Stimulated activated CD8-positive, alpha-beta memory T cell treated with anti-CD3 and anti-CD28 coated beads, Interleukin-12 subunit alpha, Interleukin-12 subunit beta, amount 100 ng/mL, for 1 hour (primary cell): ENCODE data around the gene PREPL.

Experiments
- DNase-seq: peaks from one replicate; pipeline ENCODE4 v3.0.0-alpha.2; 2020; ENCODE audit warnings: low read depth

PREPL gene

DNA sequence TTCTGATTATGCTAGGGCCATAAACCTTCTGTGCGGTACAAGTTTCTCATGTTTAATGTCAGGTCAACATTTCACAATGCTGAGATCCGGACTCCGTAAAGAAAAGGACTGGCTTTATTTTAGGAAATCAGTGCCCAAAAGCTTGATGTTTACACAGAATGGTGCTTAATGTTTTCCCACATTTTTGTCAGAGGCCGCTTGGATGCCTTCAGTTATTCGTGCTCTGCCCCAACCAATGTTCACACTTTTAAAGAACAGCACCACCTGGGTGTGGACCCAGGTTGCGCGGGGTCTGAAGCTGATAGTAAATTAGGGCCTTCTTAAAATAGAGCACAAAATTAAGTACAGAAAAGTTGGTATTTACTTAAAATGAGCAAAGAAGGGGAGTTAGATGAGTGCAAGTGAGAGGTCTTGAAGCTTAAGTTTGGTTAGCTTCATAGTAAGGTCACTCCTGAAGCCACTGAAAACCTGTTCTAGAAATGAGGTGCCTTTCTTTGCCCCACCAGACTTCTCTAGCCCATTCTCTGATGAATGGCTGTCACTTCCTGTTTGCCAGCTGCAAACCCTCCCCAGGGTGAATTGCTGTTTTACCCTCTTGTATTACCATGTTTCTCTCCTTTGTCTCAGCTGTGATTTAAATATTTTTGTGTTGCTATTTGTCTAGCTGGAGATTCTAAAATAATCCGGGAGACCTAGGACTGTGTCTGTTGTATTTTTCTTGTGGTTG lies 65.5 kb downstream of the PREPL start:
- no peak for DNase-seq

DNA sequence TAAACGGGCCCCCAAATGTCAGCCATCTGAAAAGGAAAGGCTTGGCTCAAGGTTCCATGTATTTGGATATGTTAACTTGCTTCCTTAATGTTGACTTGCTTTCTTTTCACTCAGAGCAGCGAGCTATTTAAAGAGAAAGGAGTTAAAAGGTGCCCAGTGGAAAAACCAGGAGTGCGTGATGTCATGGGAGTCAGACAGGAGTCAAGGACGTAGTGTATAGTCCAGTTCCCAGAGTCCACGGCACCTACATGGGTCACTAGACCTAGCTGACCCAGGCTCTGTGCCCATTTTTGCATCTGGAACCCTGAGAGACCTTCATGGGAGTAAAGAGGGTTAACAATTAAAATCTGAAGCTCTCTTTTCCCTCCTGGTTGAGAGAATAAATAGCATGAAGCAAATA lies 66.2 kb downstream of the PREPL start:
- no peak for DNase-seq

DNA sequence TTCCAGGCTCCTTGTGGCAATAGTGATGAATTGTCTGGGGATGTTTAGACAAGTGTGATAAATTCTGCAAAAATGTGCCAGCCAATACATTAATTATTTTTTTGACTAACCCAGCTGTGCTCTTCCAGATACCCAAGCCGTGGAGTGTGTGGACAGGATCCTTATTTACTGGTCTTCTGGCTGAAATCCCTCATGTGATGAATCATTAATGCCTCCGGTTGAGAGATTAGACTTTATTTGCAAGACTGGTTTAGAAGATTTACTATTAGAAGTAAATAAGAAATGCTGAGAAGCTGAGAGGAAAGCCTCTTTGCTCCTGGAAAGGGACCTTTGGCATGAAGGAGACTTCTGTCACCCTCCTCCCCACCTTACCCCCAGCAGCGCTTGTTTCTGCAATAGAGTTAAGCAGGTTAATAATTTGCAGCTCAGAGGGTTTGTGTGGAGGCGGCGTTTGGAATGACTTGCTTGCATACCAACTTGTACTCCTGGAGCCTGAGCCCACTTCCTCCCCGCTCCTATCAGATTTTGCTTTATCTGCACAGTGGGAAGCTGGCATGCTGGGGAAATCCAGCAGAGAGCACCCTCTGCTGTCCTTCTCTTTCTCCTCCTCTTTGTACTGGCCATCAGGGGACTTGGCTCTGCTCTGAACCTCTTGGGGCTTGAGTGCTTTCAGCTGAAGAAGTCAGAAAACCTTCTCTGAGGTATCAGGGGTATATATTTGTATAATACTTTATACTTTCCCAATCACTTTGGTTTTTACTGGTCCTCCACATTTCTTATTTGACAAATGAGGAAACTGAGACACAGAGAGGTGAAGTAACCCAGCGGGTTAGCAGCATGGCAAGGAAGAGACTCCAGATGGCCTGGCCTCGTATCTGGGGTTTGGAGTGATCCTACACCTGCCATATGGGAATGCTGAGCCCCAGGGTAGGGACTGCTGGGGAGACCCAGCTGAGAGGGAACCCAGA lies 69.7 kb downstream of the PREPL start:
- DNase-seq: no peak

DNA sequence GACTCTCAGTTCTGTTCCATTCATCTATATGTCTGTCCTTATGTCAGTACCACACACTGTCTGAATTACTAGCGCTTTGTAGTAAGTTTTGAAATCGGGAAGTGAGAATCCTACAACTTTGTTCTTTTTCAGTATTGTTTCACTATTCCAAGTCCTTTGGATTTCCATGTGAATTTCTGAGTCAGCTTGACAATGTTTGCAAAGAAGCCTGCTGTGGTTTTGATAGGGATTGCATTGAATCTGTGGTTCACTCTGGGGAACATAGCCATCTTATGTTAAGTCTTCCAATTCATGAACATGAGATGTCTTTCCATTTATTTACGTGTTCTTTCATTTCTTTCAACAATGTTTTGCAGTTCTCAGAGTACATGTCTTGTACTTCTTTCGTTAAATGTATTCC lies 71.0 kb downstream of the PREPL start:
- DNase-seq: no peak

DNA sequence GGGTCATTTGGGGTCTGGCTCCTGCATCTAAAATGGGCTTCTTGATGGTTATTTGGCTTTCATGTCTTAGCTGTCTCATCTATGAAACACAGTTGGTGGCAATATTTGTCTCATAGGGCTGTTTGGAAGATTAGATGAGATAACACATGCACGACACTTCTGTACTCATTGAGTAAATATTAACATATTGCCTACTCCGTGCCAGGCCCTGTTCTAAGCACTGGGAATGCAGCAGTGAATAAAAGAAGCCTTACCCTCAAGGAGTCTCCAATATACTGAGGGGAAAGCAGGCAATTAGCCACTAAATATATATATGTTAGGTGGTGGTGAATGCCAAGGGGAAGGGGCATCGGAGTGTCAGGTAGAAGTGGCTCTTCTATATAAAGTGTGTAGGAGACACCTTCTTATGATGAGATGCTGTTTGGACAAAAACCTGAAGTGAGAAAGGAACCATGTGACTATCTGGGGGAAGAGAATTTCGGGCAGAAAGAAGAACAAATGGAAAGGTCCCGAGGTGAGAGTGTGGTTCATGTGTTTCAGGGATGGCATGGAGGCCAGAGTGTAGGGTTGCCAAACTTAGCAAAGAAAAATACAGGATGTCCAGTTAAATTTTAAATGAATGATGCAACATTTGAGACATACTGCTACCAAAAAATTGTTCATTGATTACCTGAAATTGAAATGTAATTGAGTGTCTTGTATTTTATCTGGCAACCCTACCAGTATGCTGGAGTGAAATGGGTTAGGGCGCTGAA lies 74.2 kb downstream of the PREPL start:
- no peak for DNase-seq

DNA sequence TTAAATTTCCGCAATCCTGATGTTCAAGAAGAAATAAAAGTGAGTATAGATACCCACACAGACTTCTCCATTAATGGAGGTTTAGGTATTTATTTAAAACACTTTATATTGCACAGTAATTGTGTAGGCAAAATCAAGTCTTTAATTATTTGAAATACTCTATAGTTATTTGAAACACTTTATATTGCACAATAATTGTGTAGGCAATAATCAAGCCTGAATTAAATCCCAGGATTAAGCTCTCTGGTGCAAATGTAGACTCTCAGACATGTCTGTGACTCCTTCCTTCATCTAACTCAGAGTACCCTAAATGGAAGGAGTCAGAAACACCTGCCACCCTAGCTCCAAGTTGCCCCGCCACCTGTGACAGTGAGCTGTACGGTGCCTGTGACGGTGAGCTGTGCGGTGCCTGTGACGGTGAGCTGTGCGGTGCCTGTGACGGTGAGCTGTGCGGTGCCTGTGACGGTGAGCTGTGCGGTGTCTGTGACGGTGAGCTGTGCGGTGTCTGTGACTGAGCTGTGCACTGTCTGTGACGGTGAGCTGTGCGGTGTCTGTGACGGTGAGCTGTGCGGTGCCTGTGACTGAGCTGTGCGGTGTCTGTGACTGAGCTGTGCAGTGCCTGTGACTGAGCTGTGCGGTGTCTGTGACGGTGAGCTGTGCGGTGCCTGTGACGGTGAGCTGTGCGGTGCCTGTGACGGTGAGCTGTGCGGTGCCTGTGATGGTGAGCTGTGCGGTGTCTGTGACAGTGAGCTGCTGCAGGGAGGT lies 75.0 kb downstream of the PREPL start:
- DNase-seq: no peak

DNA sequence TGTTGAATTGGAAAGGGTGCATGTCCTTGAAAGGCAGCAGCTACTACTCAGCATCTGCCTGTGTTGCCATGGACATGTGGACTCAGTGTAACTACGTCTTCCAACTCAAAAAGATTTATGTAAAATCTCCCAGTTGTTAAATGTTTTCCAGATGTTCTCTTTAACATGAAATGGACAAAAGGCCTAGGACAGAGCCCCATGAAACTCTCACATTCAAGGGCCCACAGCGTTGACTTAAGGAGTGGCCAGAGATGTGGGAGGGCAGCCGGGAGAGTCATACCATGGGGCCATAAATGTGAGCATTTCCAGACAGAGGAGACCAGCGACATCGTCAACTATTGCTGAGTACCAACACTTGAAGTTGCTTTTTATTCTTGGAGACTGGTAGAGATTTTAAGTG lies 76.1 kb downstream of the PREPL start:
- no peak for DNase-seq

DNA sequence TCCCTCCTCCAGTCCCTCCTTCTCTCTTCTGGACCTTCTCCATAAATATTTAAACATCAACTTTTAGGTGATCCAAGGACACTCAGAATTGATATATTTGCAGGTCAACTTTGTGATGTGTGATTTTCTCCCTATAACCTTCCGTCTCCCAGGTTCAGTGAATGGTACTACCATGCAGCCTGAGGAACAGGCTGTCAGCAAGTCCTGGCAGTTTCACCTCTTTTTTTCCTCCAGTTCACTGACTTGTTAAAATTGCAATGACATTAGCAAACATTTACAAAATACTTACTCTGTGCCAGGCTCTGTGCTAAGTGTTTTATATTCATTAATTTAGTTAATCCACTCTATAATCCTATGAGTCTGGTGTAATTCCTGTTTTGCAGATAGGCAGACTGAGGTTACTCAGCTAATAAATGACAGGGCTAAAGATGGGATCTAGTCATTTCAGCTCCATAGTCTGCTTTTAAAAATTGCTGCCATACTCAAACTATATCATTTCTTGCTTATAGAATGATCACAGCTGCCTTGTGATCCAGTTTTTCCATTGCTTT lies 78.1 kb downstream of the PREPL start:
- DNase-seq: no peak

DNA sequence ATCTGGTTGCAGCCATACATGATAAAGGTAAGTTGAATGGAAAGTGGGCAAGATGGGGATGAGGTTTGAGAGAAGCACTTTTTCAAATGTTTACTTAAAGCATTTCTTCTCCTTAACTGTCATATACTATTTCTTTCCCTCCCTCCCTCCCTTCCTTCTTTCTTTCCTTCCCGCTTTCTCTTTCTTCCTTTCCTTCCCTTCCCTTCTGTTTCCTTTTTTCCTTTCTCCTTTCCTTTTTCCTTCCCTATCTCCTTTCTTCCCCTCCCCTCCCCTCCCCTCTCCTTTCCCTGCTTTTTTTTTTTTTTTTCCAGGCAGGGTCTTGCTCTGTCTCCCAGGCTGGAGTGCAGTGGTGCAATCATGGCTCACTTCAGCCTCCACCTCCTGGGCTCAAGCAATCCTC lies 80.4 kb downstream of the PREPL start:
- DNase-seq: no peak

DNA sequence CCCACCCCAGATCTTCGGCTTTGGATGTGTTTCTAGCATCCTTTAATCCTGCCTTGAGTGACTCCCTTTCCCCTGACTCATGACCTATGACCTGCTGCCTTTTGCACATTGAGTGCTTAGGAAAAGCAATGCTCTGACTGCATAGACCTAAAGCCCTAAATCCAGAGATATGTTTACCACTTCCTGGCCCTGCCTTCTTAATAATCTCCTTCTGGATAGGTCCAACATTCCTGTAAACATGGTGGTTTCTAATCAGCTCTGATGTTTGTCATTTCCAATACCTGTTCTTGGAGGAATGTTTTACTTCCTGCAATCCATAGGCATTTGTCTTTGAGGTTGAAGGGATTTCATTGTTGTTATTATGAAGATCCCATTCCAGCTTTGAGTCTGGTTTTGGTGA lies 83.8 kb downstream of the PREPL start:
- DNase-seq: no peak

DNA sequence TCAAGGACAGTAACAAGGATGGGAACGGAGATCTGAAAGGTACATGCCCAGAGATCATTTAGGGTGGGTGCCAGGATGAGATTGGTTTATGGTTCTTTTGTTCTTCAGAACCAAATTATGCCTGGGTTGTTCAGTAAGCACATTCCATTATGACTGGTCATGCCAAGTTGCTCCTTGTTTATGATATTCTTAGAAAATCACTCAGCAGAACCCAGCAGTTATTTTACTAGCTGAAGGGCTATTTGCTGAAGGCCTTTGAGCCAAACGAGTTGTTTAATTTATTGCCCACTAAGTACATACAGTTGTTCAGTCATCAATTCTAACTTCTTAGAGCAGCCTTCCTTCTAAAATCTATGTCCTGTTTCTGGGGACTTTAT lies 85.4 kb downstream of the PREPL start:
- no peak for DNase-seq

DNA sequence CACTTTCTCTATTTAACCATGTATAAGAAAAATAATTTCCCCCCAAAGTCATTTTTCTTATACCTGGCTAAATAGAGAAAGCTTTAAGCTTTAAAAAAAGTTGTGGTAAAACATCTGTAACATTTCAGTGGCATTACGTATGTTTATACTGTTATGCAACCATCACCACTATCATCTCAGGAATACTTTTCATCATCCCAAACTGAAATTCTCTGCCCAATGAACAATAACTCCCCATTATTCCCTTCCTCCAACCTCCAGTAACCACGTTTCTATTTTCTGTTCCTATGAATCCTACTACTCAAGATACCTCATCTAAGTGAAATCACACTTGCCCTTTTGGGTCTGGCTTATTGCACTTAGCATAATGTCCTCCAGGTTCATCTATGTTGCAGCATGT lies 87.7 kb downstream of the PREPL start:
- DNase-seq: no peak

DNA sequence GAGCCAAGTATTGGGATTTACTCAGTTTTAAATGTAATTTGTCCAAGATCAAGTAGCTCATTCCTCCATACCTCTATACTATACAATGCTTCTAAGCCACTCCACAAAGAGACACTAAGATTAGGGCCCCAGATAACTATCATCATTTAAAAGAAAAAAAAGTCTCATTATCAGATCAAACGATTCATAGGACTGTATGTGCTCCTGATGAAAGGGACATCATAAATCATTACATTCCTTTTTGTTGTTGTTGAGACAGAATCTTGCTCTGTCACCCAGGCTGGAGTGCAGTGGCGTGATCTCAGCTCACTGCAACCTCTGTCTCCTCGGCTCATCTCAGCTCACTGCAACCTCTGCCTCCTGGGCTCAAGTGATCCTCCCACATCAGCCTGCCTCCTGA lies 88.2 kb downstream of the PREPL start:
- no peak for DNase-seq

DNA sequence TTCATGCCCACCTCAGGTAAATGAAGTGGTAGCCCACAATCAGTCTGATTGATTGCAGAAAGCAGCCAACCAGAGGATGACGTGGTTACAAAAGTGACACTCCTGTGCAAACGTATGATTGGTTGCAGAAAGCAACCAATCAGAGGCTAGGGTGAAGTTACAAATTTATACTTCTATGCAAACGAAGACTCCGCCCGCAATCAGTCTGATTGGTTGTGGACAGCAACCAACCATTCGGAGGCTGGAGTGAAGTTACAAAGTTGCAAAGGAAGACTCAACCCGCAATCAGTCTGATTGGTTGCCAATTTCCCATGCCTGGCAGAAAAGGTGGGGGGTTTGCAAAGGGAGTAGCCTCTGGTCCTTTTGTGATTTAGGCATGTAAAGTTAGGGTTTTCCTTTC lies 90.0 kb downstream of the PREPL start:
- no peak for DNase-seq

DNA sequence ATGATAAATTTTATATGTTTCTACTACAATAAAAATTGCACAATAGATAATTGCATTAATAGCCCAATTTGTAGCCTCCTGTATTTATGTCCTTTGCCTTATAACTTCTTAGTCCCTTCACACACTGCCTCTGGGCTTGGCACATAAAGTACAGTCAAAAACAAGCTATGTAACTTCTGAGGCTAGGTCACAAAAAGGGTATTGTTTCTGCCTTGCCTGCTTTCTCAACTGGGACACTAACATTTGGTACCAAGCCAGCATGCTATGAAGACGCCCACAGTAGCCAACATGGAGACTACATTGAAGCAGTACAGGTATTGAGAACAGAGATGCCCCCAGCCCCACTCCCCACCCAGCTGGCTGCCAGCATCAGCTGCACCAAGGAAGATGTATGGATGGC lies 91.5 kb downstream of the PREPL start:
- DNase-seq: no peak

DNA sequence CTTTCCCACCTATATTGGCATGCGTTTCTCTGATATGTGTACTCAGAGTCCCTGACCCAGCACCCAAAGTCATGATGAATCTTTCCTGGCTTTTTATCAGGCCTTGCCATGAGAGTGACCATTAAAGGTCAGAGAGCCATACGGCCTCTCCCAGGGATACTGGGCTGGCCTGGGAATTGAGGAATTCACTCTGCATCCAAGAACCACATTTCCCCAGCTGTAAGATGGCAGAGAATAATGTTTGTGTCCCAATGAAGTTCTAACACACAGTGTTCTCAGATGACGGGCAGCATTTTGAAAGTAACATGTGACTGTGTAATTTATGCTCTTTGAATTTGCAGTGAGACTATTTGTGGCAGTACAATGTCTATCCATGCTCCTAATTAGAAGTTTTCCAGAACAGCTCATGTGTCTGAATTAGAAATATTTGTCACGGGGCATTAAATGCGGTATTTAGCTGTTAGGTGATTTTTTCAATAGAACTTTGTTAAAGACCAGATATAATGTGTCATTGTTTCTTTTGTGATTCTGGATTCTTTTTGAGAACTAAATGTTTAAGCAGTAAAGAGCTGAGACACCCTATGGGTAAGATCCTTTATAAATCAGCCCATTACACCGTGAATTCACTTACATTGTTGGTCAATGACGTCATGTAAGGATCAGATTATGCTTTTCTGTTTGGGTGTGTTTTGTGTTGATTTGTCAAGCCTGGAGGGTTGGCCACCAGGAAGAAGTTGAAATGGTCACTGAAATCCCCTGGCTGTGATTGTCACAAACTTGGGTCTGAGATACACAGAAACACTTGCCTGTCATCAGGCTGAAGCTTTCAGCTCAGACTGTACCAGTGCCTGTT lies 93.3 kb downstream of the PREPL start:
- no peak for DNase-seq
